NB4 (cell line): ENCODE results near the gene AP2A2.
"Not testable (repeated sequence)": the region's sequence is repeated elsewhere in the genome, so short reads cannot be mapped to it uniquely, and the experiment has no call there.

Source experiments
- DNase-seq: peaks from one replicate; pipeline ENCODE4 v3.0.0; 2010; ENCODE audit warnings: low read depth
- H3K4me3 ChIP-seq: one replicate; pipeline ENCODE4 v1.5.1; 2011; ENCODE audit warnings: mild to moderate bottlenecking, low read depth, low read length, moderate library complexity
- CTCF ChIP-seq: IDR thresholded peaks from one replicate; pipeline ENCODE4 v1.5.1; 2012; ENCODE audit warnings: low read depth, low read length
- MAX ChIP-seq: IDR thresholded peaks from 2 replicates; pipeline ENCODE4 v1.6.1; 2011; ENCODE audit warnings: low read depth, low read length
- MYC ChIP-seq: IDR thresholded peaks from 2 replicates; pipeline ENCODE4 v1.6.1; 2011; ENCODE audit warnings: low read depth, low read length
- POLR2A ChIP-seq: IDR thresholded peaks from 2 replicates; pipeline ENCODE4 v1.6.1; 2011; ENCODE audit warnings: mild to moderate bottlenecking; ENCODE audit not compliant: insufficient read length; ENCODE audit errors: extremely low read depth

The AP2A2 gene

GRCh38 chr11:970319-970871 is 44.7 kb downstream of the AP2A2 start:
- no peak overlapping the region for H3K4me3 ChIP-seq
- DNase-seq: no peak
- TF ChIP-seq CTCF: no peak
- no peak for TF ChIP-seq MAX
- TF ChIP-seq POLR2A: no peak
- TF ChIP-seq MYC: no peak

- DNase-seq: no peak
- H3K4me3 ChIP-seq: no peak overlapping the region
These were observed 45.5 kb downstream of the AP2A2 start for GRCh38 chr11:971092-971690.

GRCh38 chr11:971731-972365 is 46.2 kb downstream of the AP2A2 start:
- DNase-seq: no peak
- TF ChIP-seq POLR2A (no peak), MAX (no peak), CTCF (no peak), MYC (no peak)
- no peak overlapping the region for H3K4me3 ChIP-seq

More at GRCh38 chr11:971092-971690, 45.5 kb downstream of the AP2A2 start:
- TF ChIP-seq POLR2A: no peak
- TF ChIP-seq MAX: no peak
- no peak for TF ChIP-seq CTCF
- no peak for TF ChIP-seq MYC

- no peak overlapping the region for H3K4me3 ChIP-seq
- no peak for DNase-seq
- TF ChIP-seq MAX (no peak), POLR2A (no peak), CTCF (no peak), MYC (no peak)
These were observed 47.0 kb downstream of the AP2A2 start for GRCh38 chr11:972523-973211.

- no peak overlapping the region for H3K4me3 ChIP-seq
- TF ChIP-seq MYC (no peak), CTCF (no peak), POLR2A (no peak), MAX (no peak)
- no peak for DNase-seq
These were observed 47.6 kb downstream of the AP2A2 start for GRCh38 chr11:973237-973636.

GRCh38 chr11:975376-975775 is 49.7 kb downstream of the AP2A2 start:
- not testable (repeated sequence) for DNase-seq, H3K4me3 ChIP-seq
